GM21526 (cell line): ENCODE results near the gene GOLIM4.
"Not testable (repeated sequence)": the region's sequence is repeated elsewhere in the genome, so short reads cannot be mapped to it uniquely, and the experiment has no call there.

Experiments used
- ATAC-seq: cut with Tn5 transposase; IDR thresholded peaks from one replicate; pipeline ENCODE4 v1.9.1; 2021; ENCODE audit warnings: moderate library complexity; ENCODE audit not compliant: unreplicated experiment, low FRiP score

Gene GOLIM4

GRCh38 chr3:168095611-168096209 lies at the start of gene GOLIM4:
Gene GOLIM4 (minus strand): TSS chr3:168095924. CDS start chr3:168095285, 639 bp downstream.
- ATAC-seq, result peak; percentile 82

GRCh38 chr3:168141405-168141998 lies 45.8 kb upstream of the GOLIM4 start:
- ATAC-seq, result no peak

GRCh38 chr3:168139947-168140346 lies 44.2 kb upstream of the GOLIM4 start:
- ATAC-seq, result no peak

GRCh38 chr3:168138421-168138820 lies 42.7 kb upstream of the GOLIM4 start:
- ATAC-seq, result no peak

- no peak for ATAC-seq
These were observed 39.2 kb upstream of the GOLIM4 start for GRCh38 chr3:168134931-168135330.

GRCh38 chr3:168130250-168130649 lies 34.5 kb upstream of the GOLIM4 start:
- not testable (repeated sequence) for ATAC-seq

GRCh38 chr3:168128463-168128862 lies 32.7 kb upstream of the GOLIM4 start:
- not testable (repeated sequence) for ATAC-seq

GRCh38 chr3:168127466-168127865 lies 31.7 kb upstream of the GOLIM4 start:
- ATAC-seq, result no peak

GRCh38 chr3:168124791-168125190 lies 29.1 kb upstream of the GOLIM4 start:
- ATAC-seq, result no peak

- ATAC-seq, result no peak
These were observed 28.6 kb upstream of the GOLIM4 start for GRCh38 chr3:168124291-168124690.

- no peak for ATAC-seq
These were observed 27.8 kb upstream of the GOLIM4 start for GRCh38 chr3:168123201-168124176.

GRCh38 chr3:168121184-168122017 lies 25.7 kb upstream of the GOLIM4 start:
- no peak for ATAC-seq

GRCh38 chr3:168117853-168118313 lies 22.2 kb upstream of the GOLIM4 start:
- no peak for ATAC-seq

GRCh38 chr3:168117059-168117458 lies 21.3 kb upstream of the GOLIM4 start:
- no peak for ATAC-seq

- no peak for ATAC-seq
These were observed 20.6 kb upstream of the GOLIM4 start for GRCh38 chr3:168116279-168116678.

GRCh38 chr3:168113848-168114247 lies 18.1 kb upstream of the GOLIM4 start:
- ATAC-seq, result no peak

- ATAC-seq, result no peak
These were observed 17.2 kb upstream of the GOLIM4 start for GRCh38 chr3:168112894-168113293.

- ATAC-seq, result no peak
These were observed 8.6 kb upstream of the GOLIM4 start for GRCh38 chr3:168104361-168104760.

- no peak for ATAC-seq
These were observed 7.1 kb upstream of the GOLIM4 start for GRCh38 chr3:168102735-168103410.
